GM18526 (cell line): Measurements from ENCODE around the gene CNTNAP2.

Source experiments
- POLR2A ChIP-seq: IDR thresholded peaks from 3 replicates; pipeline ENCODE4 v1.6.1; 2011; ENCODE audit not compliant: insufficient read length; ENCODE audit errors: extremely low read depth

The CNTNAP2 gene

DNA sequence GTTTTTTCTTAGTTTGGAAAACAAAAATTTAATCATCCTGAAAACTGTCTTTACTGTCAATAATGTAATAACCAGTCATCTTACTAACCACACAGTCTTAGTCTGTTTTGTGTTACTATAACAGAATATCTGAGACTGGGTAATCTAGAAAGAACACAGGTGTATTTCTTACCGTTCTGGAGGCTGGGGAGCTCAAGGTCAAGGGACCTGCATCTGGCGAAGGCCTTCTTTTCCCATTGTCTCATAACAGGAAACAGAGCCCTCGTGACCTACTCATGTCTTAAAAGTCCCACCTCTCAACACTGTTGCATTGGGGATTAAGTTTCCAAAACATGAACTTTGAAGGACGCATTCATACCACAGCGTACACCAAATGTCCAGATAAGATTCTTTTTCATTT lies 932.3 kb downstream of the CNTNAP2 start:
- no peak for TF ChIP-seq POLR2A

- TF ChIP-seq POLR2A: no peak
Observed at GRCh38 chr7:147052818-147053217, 936.2 kb downstream of the CNTNAP2 start.

DNA sequence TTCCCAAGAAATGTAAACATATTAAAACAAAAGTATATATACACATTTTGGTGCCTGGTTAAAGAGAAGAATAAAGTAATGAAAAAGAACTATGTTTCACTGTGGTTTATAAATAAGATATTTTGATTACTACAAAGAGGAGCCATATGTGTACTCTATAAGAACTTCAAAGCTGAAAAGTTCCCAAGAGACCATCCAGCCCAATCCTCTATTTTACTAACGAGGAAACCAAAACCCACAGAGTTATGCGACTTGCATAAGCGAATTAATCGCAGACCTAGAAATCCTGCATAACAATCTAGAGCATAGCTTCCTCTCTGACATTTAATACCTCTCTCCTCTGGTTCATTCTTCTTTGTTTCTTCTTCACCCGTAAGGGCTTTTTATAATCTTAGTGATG lies 937.1 kb downstream of the CNTNAP2 start:
- TF ChIP-seq POLR2A: no peak

- TF ChIP-seq POLR2A: no peak
Observed at GRCh38 chr7:147060070-147060469, 943.5 kb downstream of the CNTNAP2 start.

DNA sequence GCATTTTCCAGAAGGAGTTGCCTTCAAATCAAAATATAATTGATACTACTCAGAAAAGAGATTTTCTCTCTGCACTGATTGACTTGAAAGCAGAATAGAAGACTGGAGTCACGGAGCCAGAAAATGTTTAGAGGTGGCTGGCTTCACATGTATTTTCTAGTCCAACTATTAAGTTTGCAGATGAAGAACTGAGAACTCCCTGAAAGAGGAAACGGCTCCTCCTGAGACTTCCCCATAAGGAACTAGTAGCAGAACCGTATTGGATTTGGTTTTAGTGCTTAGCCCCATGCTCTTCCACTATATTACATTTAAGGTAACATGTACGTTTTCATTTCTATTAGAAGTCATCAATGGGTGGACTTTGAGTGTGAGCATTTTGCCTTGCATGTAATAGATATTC lies 946.3 kb downstream of the CNTNAP2 start:
- no peak for TF ChIP-seq POLR2A

- no peak for TF ChIP-seq POLR2A
Observed at GRCh38 chr7:147068842-147069241, 952.2 kb downstream of the CNTNAP2 start.

GRCh38 chr7:147069771-147070170 lies 953.2 kb downstream of the CNTNAP2 start:
- TF ChIP-seq POLR2A: no peak

DNA sequence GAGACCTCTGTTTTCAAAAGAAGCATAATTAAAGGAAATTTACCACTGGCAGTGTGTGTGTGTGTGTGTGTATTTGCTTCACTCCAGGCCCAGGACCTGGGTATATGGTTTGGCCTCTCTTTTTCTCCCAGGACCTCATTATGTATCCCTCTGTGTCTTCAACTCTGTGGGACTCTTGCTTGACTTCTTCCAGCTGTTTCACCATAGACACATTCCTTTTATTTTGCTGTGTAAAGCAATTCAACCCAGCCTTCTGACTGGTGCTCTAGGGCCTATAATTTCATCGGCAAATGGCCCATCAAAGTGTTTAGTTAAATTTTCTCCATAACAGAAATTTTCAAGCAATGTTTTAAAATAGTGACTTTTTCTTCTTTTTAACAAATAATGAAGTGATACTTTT lies 954.3 kb downstream of the CNTNAP2 start:
- no peak for TF ChIP-seq POLR2A

GRCh38 chr7:147071536-147071935 lies 954.9 kb downstream of the CNTNAP2 start:
- TF ChIP-seq POLR2A: no peak

DNA sequence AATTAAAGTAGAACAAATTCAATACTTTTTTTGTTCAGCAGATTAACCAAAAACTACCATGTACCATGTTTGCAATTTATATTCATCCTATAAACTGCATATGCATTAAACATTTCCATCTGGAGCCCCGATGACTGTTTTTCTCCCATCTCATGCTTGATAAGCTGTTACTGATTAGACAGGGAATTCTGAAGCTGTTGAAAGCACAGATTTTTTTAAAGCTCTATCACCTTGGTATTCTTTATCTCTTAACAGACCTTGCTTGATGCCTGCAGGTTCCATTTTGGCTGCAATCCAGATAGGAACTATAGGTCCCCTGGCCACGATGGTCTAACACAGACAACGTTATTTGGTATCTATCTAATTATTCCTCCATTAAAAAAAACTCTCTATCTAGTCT lies 961.7 kb downstream of the CNTNAP2 start:
- no peak for TF ChIP-seq POLR2A

DNA sequence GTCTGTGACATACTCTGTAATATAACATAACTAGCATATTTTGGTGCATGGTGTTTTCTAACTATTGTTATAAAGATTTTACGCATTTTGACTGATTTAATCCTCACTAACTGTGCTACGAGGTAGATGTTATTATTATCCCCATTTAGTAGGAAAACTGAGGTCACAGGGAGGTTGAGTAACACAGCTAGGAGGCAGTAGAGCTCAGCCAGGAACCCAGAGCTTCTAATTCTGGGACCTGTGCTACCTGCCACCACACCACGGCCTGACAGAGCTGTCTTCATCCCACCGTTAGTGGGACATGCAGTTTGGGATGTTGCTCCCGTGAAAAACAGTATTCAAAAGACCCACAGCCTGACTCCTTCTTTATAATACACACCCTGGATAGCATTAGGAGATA lies 962.5 kb downstream of the CNTNAP2 start:
- no peak for TF ChIP-seq POLR2A

DNA sequence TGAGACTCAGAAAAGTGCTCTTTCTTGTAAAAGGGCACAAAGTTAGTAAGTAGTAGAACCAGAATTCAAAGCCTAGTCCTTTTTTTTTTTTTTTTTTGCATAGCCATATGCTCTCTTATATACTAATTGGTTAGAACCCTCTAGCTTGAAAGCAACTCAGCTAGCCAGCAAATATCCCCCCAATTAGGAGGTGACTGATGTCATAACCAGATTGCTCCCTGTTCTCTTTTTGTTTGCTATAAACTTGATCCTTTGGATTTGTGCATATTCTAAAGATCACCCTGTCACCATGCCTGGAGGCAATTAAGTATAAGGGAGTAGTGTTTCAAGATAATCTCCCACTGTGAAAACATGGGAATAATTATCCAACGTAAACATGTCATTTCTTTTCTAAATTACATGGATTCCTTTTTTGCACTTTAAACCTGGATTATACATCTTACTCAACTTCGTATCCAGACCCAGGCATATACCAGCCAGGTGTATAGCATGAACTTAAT lies 963.4 kb downstream of the CNTNAP2 start:
- TF ChIP-seq POLR2A: no peak

GRCh38 chr7:147081117-147081516 lies 964.5 kb downstream of the CNTNAP2 start:
- TF ChIP-seq POLR2A: no peak

DNA sequence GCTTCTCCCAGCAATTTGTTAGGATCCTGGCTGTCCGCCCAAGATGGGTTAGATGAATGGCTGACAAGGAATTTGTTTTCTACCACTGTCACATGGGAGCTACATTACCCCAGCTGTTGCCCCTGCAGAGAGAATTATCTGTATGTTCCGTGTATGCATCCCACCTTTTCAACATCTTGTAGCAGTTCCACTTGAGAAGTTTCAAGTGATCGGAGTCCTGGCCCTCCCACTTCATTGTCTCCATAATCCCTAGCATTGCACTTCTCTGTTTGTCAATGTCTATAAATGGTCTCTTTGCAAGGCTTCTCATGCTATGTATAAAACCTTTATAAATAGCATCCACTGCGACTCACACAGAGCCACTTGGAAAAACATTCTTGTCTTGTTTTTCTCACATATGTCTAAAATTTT lies 972.5 kb downstream of the CNTNAP2 start:
- TF ChIP-seq POLR2A: no peak

GRCh38 chr7:147089608-147090007 lies 973.0 kb downstream of the CNTNAP2 start:
- no peak for TF ChIP-seq POLR2A

DNA sequence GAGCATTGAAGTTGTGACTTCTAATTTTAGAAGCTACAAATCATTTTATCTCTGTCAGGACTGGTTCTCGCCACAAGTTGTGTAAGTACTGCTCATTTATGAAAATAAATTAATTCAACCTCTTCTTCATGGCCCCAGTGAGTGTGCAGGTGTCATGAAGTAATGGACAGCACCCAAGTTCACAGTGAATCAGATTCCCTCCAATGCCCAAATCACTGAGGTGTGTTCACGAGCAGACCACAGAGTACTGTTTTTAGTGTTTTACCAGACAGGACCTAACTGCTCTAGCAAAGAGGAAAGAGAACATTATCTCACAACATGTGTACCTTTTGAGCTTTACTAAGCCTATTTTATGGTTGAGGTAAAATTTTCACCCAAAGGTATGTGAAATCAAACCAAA lies 980.0 kb downstream of the CNTNAP2 start:
- no peak for TF ChIP-seq POLR2A

DNA sequence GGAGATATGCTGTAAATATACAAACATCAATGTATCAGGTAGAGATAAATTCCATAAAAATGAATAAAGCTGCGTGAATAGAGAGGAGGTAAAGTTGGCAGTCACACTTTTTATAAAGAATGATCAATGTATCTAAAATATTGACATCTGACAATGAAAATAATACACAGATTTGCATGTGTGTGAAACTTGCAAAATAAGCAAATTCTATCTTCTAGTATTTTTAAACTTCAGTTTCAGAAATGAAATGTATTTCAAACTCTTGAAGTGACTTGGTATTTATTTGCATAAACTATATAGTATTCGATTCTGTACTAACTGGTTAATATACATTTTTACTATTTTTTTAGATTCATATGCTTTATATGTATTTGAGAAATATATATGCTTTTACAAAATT lies 986.6 kb downstream of the CNTNAP2 start:
- no peak for TF ChIP-seq POLR2A

DNA sequence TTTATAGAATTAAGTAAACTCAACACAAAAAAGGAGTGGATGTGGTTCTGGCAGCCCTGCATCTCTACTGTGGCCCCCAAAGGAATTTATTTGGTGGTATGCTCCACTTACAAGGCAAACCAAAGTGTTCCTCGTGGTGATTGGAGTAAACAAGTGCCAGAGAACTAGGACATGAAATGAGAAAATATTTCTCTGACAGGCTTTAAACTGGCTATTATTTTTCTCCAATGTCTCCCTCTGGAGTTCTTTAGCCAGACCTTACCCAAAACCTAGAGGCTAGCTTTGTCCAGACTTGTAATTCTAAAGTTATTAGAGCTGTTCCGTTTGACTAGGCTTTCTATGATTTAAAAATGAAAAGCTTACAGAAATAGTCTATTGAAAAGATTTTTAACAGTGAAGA lies 990.1 kb downstream of the CNTNAP2 start:
- TF ChIP-seq POLR2A: no peak
